SK-N-SH (cell line): ENCODE data around the gene EIF4E1B. TPM values are rescaled to one million over a fixed set of nuclear protein-coding genes. Genes with fewer than 3 reads are reported as not detected.

Experiments
- CTCF ChIA-PET: fragments of 300-600, 350-600 bp; formaldehyde crosslinking; extraction: SDS; loops from one replicate; lab custom pipeline; 2021; lab: Yijun Ruan, JAX
- POLR2A ChIA-PET: fragments of 350-600 bp; sonication (Branson Sonifier 250); formaldehyde crosslinking; extraction: SDS; loops from one replicate; lab custom pipeline; 2020; ENCODE audit warnings: antibody characterized with exemption, inconsistent platforms; lab: Yijun Ruan, JAX
- DNase-seq: peaks from one replicate; pipeline ENCODE4 v3.0.0; 2012
- H2AFZ ChIP-seq: fragments of 200-600 bp; sonication (generic); 2 replicates; pipeline ENCODE4 v1.8.1; 2016; ENCODE audit warnings: antibody characterized with exemption, mild to moderate bottlenecking, low read depth
- H3F3A ChIP-seq: fragments of 200-600 bp; sonication (generic); replicated peaks from 2 replicates; pipeline ENCODE3; 2016; ENCODE audit warnings: antibody characterized with exemption, mild to moderate bottlenecking; ENCODE audit not compliant: insufficient read depth
- H3K27ac ChIP-seq, 2 experiments: fragments of 200-500 bp in 1 of 2; fragments of 200-600 bp in 1 of 2; sonication (Bioruptor generic) in 1 of 2; sonication (generic), shearing (Covaris generic) in 1 of 2; 2 replicates each; pipeline versions ENCODE4 v1.5.1 to v1.6.1; 2014 to 2016; ENCODE audit warnings: low read depth in 2 of 2, inconsistent platforms in 1 of 2, low read length in 1 of 2, mild to moderate bottlenecking in 1 of 2, mixed read lengths in 1 of 2
- H3K27me3 ChIP-seq: fragments of 200-600 bp; sonication (generic), shearing (Covaris generic); 2 replicates; pipeline ENCODE4 v1.6.1; 2016; ENCODE audit warnings: mixed run types; ENCODE audit not compliant: insufficient read depth
- H3K36me3 ChIP-seq, 2 experiments: fragments of 200-500 bp in 1 of 2; fragments of 200-600 bp in 1 of 2; sonication (Bioruptor generic) in 1 of 2; sonication (generic) in 1 of 2; replicated peaks in 1 of 2; 2 replicates each; pipeline versions ENCODE3 to v1.5.1; 2014 to 2016; ENCODE audit warnings: low read length in 1 of 2, mild to moderate bottlenecking in 1 of 2; ENCODE audit not compliant: insufficient read depth in 2 of 2, control insufficient read depth in 1 of 2
- H3K4me1 ChIP-seq, 2 experiments: fragments of 200-500 bp in 1 of 2; fragments of 200-600 bp in 1 of 2; sonication (Bioruptor generic) in 1 of 2; sonication (generic), shearing (Covaris generic) in 1 of 2; 2 replicates each; pipeline versions ENCODE4 v1.5.1 to v1.6.1; 2014 to 2016; ENCODE audit warnings: low read depth in 1 of 2, low read length in 1 of 2, mixed run types in 1 of 2; ENCODE audit not compliant: insufficient read depth in 2 of 2, control insufficient read depth in 1 of 2
- H3K4me2 ChIP-seq: fragments of 200-600 bp; sonication (generic), shearing (Covaris generic); 2 replicates; pipeline ENCODE4 v1.6.1; 2017; ENCODE audit warnings: mixed run types
- H3K4me3 ChIP-seq, 2 experiments: fragments of 200-500 bp in 1 of 2; fragments of 200-600 bp in 1 of 2; sonication (Bioruptor generic) in 1 of 2; sonication (generic), shearing (Covaris generic) in 1 of 2; 2 replicates each; pipeline versions ENCODE4 v1.5.1 to v1.8.1; 2014 to 2016; ENCODE audit warnings: low read depth in 2 of 2, inconsistent platforms in 1 of 2, low read length in 1 of 2, mild to moderate bottlenecking in 1 of 2, mixed read lengths in 1 of 2, moderate library complexity in 1 of 2
- H3K79me2 ChIP-seq: fragments of 200-600 bp; sonication (generic); 2 replicates; pipeline ENCODE4 v1.8.1; 2017; ENCODE audit warnings: mild to moderate bottlenecking; ENCODE audit not compliant: insufficient read depth
- H3K9ac ChIP-seq: fragments of 200-600 bp; sonication (generic); 2 replicates; pipeline ENCODE4 v1.6.1; 2017; ENCODE audit warnings: mixed run types
- H3K9me2 ChIP-seq: fragments of 200-600 bp; sonication (generic); 2 replicates; pipeline ENCODE4 v1.6.1; 2017; ENCODE audit warnings: mixed run types
- H3K9me3 ChIP-seq: fragments of 200-600 bp; sonication (generic); 2 replicates; pipeline ENCODE4 v1.6.1; 2017; ENCODE audit warnings: mixed run types, mild to moderate bottlenecking, moderate library complexity
- H4K20me1 ChIP-seq: fragments of 200-600 bp; sonication (generic); 2 replicates; pipeline ENCODE4 v1.6.1; 2017; ENCODE audit warnings: mild to moderate bottlenecking, mixed run types; ENCODE audit not compliant: insufficient read depth
- CHD2 ChIP-seq: fragments of 150-350 bp; IDR thresholded peaks from 2 replicates; pipeline ENCODE4 v1.6.1; 2018; ENCODE audit warnings: low read length; ENCODE audit not compliant: partially characterized antibody
- ELF1 ChIP-seq: IDR thresholded peaks from 2 replicates; pipeline ENCODE4 v1.4.0; 2012
- EZH2phosphoT487 ChIP-seq: fragments of 200-600 bp; sonication (generic); IDR thresholded peaks from 2 replicates; pipeline ENCODE4 v1.6.1; 2017; ENCODE audit warnings: low read depth, mixed run types, mild to moderate bottlenecking, antibody characterized with exemption, moderate library complexity, borderline replicate concordance
- FOSL2 ChIP-seq: IDR thresholded peaks from 2 replicates; pipeline ENCODE4 v1.4.0; 2012; ENCODE audit warnings: low read depth, mild to moderate bottlenecking, moderate library complexity, borderline replicate concordance
- FOXJ3 ChIP-seq: sonication (generic); formaldehyde crosslinking; IDR thresholded peaks from 2 replicates; pipeline ENCODE4 v1.5.1; 2020; ENCODE audit warnings: mild to moderate bottlenecking, missing genetic modification reagents
- FOXM1 ChIP-seq: IDR thresholded peaks from 2 replicates; pipeline ENCODE4 v1.4.0; 2012; ENCODE audit warnings: low read depth, mild to moderate bottlenecking
- MEF2A ChIP-seq: IDR thresholded peaks from 2 replicates; pipeline ENCODE4 v1.4.0; 2012; ENCODE audit warnings: low read depth, borderline replicate concordance
- MXI1 ChIP-seq: IDR thresholded peaks from 2 replicates; pipeline ENCODE4 v1.6.1; 2012; ENCODE audit warnings: mild to moderate bottlenecking, low read depth, low read length, improper control_type of control experiment
- NRF1 ChIP-seq: IDR thresholded peaks from 2 replicates; pipeline ENCODE4 v1.6.1; 2012; ENCODE audit warnings: low read depth, mild to moderate bottlenecking, low read length
- PBX3 ChIP-seq: IDR thresholded peaks from 2 replicates; pipeline ENCODE4; 2012
- POLR2AphosphoS5 ChIP-seq: IDR thresholded peaks from 2 replicates; pipeline ENCODE4 v1.6.1; 2012; ENCODE audit warnings: low read depth, low read length
- REST ChIP-seq: IDR thresholded peaks from 2 replicates; pipeline ENCODE4 v1.6.1; 2012; ENCODE audit warnings: mild to moderate bottlenecking, low read depth, low read length, moderate library complexity
- RFX5 ChIP-seq: IDR thresholded peaks from 2 replicates; pipeline ENCODE4 v1.6.1; 2012; ENCODE audit warnings: mild to moderate bottlenecking, improper control_type of control experiment, low read length
- RXRA ChIP-seq: IDR thresholded peaks from 2 replicates; pipeline ENCODE4 v1.4.0; 2012; ENCODE audit warnings: low read depth, mild to moderate bottlenecking, borderline replicate concordance
- TEAD4 ChIP-seq: IDR thresholded peaks from 2 replicates; pipeline ENCODE4 v1.4.0; 2012; ENCODE audit warnings: mild to moderate bottlenecking, borderline replicate concordance; ENCODE audit not compliant: insufficient read depth
- USF1 ChIP-seq: IDR thresholded peaks from 2 replicates; pipeline ENCODE4 v1.4.0; 2012; ENCODE audit warnings: low read depth, borderline replicate concordance
- USF2 ChIP-seq: fragments of 150-350 bp; IDR thresholded peaks from 2 replicates; pipeline ENCODE4 v1.6.1; 2017; ENCODE audit warnings: antibody characterized with exemption, low read length, low read depth, borderline replicate concordance
- YY1 ChIP-seq: IDR thresholded peaks from 2 replicates; pipeline ENCODE4 v1.4.0; 2012; ENCODE audit warnings: low read depth, mild to moderate bottlenecking
- ZBTB33 ChIP-seq: IDR thresholded peaks from 2 replicates; pipeline ENCODE4 v1.4.0; 2012; ENCODE audit warnings: low read depth, borderline replicate concordance
- WGBS: methylation state at CpG from one replicate; pipeline ENCODE4 v1.1.6; 2017; ENCODE audit warnings: low lambda C conversion rate; 5-methylcytosine and 5-hydroxymethylcytosine counted together
- polyA plus RNA-seq, 3 experiments: library from polyadenylated mRNA; depleted of rRNA; stranded (reverse); fragments of >200 nt; gene quantifications; 2 replicates each; pipeline ENCODE4 v1.2.3, GENCODE V29; 2012

Gene EIF4E1B
- polyA plus RNA-seq, 1 of the 3 experiments (the other 2 are of a cell fraction), result not detected

GRCh38 chr5:176677209-176677939, 46.9 kb downstream of the EIF4E1B start (continued):
- no peak for TF ChIP-seq USF2

- H3K27me3 ChIP-seq, result no peaks in the 10 kb centered on the region
- H3F3A ChIP-seq, result no peaks in the 10 kb centered on the region
- no peak overlapping the region for H2AFZ ChIP-seq
- no peak for DNase-seq
- no peaks in the 10 kb centered on the region for H3K9me3 ChIP-seq
- ChIA-PET POLR2A (no interaction called here), CTCF (interaction anchor here (0.5 to 1.5 kb wide), 3 partner anchors 9 to 62 kb away, joined by 3 to 4 read pairs (median 3); no protein-coding TSS in a partner anchor)
- H3K36me3 ChIP-seq, result no peaks in the 10 kb centered on the region
- no peaks in the 10 kb centered on the region for H3K9me2 ChIP-seq
- no peak overlapping the region for H3K9ac ChIP-seq
- no peaks in the 10 kb centered on the region for H4K20me1 ChIP-seq
- no peak overlapping the region for H3K27ac ChIP-seq
- no peaks in the 10 kb centered on the region for H3K79me2 ChIP-seq
- H3K4me3 ChIP-seq, result no peak overlapping the region
- 100% methylated on average over 2 of the region's 5 CpGs for whole genome bisulfite sequencing
- peaks cover 0 to 7% of the 10 kb centered on the region in 2 experiments; a peak in 1 of 4 replicates for H3K4me1 ChIP-seq
- no peak overlapping the region for H3K4me2 ChIP-seq
- TF ChIP-seq RXRA, result no peak
- TF ChIP-seq USF2, result no peak
- no peak for TF ChIP-seq PBX3
- TF ChIP-seq CHD2, result no peak
- no peak for TF ChIP-seq MEF2A
- TF ChIP-seq ZBTB33, result no peak
- no peak for TF ChIP-seq TEAD4
- no peak for TF ChIP-seq FOSL2
- TF ChIP-seq FOXM1, result no peak
- no peak for TF ChIP-seq ELF1
- no peak for TF ChIP-seq MXI1
- no peak for TF ChIP-seq NRF1
- no peak for TF ChIP-seq POLR2AphosphoS5
- TF ChIP-seq REST, result no peak
- no peak for TF ChIP-seq FOXJ3 (CRISPR knock-in tag)
- TF ChIP-seq RFX5, result no peak
- TF ChIP-seq EZH2phosphoT487, result no peak
- no peak for TF ChIP-seq YY1
- no peak for TF ChIP-seq USF1
Measured at GRCh38 chr5:176678584-176678983, 48.1 kb downstream of the EIF4E1B start.
